SK-N-SH treated with all-trans-retinoic acid at 6 μM for 48 hours (cell line): Measurements from ENCODE around the gene GPANK1.

Source experiments
- ARNTL ChIP-seq: fragments of 450-650 bp; formaldehyde crosslinking; IDR thresholded peaks from 2 replicates; pipeline ENCODE4 v1.5.0; 2020; ENCODE audit warnings: low read depth, mild to moderate bottlenecking, moderate library complexity, borderline replicate concordance
- POU6F1 ChIP-seq: fragments of 250-450 bp; sonication (Bioruptor Pico); IDR thresholded peaks from 2 replicates; pipeline ENCODE4 v1.8.0; 2021; ENCODE audit warnings: low read depth, mild to moderate bottlenecking, moderate library complexity, borderline replicate concordance
- RARB ChIP-seq: fragments of 250-450 bp; sonication (Bioruptor Pico); IDR thresholded peaks from 2 replicates; pipeline ENCODE4 v1.8.0; 2021; ENCODE audit warnings: mild to moderate bottlenecking, moderate library complexity
- TCF4 ChIP-seq: fragments of 250-450 bp; sonication (Bioruptor Pico); IDR thresholded peaks from 2 replicates; pipeline ENCODE4 v1.8.0; 2021; ENCODE audit warnings: mild to moderate bottlenecking, moderate library complexity, borderline replicate concordance
- ZFP3 ChIP-seq: fragments of 250-450 bp; sonication (Bioruptor Pico); IDR thresholded peaks from 2 replicates; pipeline ENCODE4 v1.5.0; 2020; ENCODE audit warnings: mild to moderate bottlenecking, moderate library complexity
- ZFP30 ChIP-seq: fragments of 450-650 bp; formaldehyde crosslinking; IDR thresholded peaks from 2 replicates; pipeline ENCODE4 v1.5.0; 2022; ENCODE audit warnings: mild to moderate bottlenecking, moderate library complexity

- TF ChIP-seq ZFP3 (CRISPR knock-in tag), result no peak
- TF ChIP-seq POU6F1, result no peak
- no peak for TF ChIP-seq ARNTL (CRISPR knock-in tag)
- TF ChIP-seq TCF4 (CRISPR knock-in tag), result no peak
- no peak for TF ChIP-seq ZFP30
- TF ChIP-seq RARB (CRISPR knock-in tag), result no peak
Observed at GRCh38 chr6:31693535-31693934, 28.7 kb upstream of the GPANK1 start.
